RPMI8226 (cell line): Measurements from ENCODE around the gene UNC45B.
"Not testable (repeated sequence)": the region's sequence is repeated elsewhere in the genome, so short reads cannot be mapped to it uniquely, and the experiment has no call there.

Experiments
- DNase-seq: peaks from one replicate; pipeline ENCODE4 v3.0.0-alpha.2; 2015

The UNC45B gene

DNA sequence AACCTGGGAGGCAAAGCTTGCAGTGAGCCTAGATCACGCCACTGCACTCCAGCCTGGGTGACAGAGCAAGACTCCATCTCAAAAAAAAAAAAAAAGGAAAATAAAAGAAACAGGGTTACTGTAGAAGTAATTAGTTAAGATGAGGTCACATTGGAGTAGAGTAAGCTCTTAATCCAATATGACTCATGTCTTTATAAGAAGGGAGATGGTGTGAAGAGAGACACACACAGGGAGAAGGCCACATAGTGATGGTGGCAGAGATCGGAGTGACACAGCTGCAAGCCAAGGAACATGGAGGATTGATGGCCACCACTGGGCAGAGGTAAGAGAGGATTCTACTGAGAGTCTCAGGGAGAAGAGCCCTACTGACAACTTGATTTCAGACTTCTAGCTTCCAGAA lies 79.9 kb downstream of the UNC45B start:
- DNase-seq: no peak

- no peak for DNase-seq
Observed at GRCh38 chr17:35229638-35230037, 82.0 kb downstream of the UNC45B start.

GRCh38 chr17:35234315-35234714 lies 86.7 kb downstream of the UNC45B start:
- not testable (repeated sequence) for DNase-seq

- DNase-seq: no peak
Observed at GRCh38 chr17:35235289-35235688, 87.7 kb downstream of the UNC45B start.

GRCh38 chr17:35235917-35236316 lies 88.3 kb downstream of the UNC45B start:
- no peak for DNase-seq

GRCh38 chr17:35236821-35237220 lies 89.2 kb downstream of the UNC45B start:
- no peak for DNase-seq

DNA sequence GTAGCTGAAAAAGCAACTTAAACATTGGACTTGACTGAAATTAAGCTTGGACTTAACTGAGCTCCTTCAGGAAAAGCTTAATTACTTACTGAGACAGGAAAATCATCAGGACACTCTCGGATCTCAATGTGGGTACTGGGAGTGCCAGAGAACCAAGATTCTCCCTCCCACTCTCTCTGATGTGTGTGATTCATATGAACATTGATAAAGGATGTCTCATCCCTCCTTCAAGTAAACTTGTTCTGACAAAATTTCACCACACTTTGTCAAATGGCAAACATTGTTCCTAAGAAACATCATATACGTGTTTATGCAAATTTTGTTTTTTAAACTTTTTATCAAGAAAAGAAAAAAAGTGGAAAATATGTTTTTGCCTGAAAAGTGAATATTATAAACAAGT lies 91.2 kb downstream of the UNC45B start:
- DNase-seq: no peak
